ENCODE results near the gene MBOAT2. TPM values are rescaled to one million over a fixed set of nuclear protein-coding genes. Genes with fewer than 3 reads are reported as not detected.

MBOAT2 gene
- total and polyA plus RNA-seq, 2 of the 13 experiments (the other 11 are each of a cell fraction or from before 2014, with no cell fraction given), result 0.11 to 0.36 TPM

- TF ChIP-seq RXRB (CRISPR knock-in tag; IDR thresholded peaks at IDR 0.05; ENCODE audit: borderline replicate concordance) (0 out of 2 replicates have a peak, but pooled peaks have one; percentile 37), SOX6 (IDR thresholded peaks at IDR 0.05) (no peak), SOX6 (CRISPR knock-in tag; IDR thresholded peaks at IDR 0.05) (peak; percentile 66), SOX13 (IDR thresholded peaks at IDR 0.05) (peak; percentile 58), SOX13 (CRISPR knock-in tag; conservative IDR thresholded peaks at IDR 0.05 in 1 of 2, IDR thresholded peaks at IDR 0.05 in 1 of 2) (peak in 1 of 2 experiments; percentile 84; a peak in 2 of 4 replicates), POGK (CRISPR knock-in tag; conservative IDR thresholded peaks at IDR 0.05) (no peak), HBP1 (CRISPR knock-in tag; IDR thresholded peaks at IDR 0.05; ENCODE audit: low read depth) (no peak), PAXIP1 (CRISPR knock-in tag; conservative IDR thresholded peaks at IDR 0.05) (peak; percentile 61), GATAD2A (CRISPR knock-in tag; IDR thresholded peaks at IDR 0.05) (0 out of 2 replicates have a peak, but pooled peaks have one; percentile 38), RARA (CRISPR knock-in tag; IDR thresholded peaks at IDR 0.05) (peak; percentile 74), BCL6 (CRISPR knock-in tag; IDR thresholded peaks at IDR 0.05) (peak; percentile 98), ZSCAN5A (CRISPR knock-in tag; IDR thresholded peaks at IDR 0.05; ENCODE audit: borderline replicate concordance) (no peak), ARID5B (CRISPR knock-in tag; IDR thresholded peaks at IDR 0.05) (peak; percentile 69), ELF1 (CRISPR knock-in tag; IDR thresholded peaks at IDR 0.05) (no peak), MEF2D (CRISPR knock-in tag; IDR thresholded peaks at IDR 0.05) (no peak), SAP130 (CRISPR knock-in tag; IDR thresholded peaks at IDR 0.05; ENCODE audit: low read depth) (no peak)
Observed at GRCh38 chr2:8839189-8839965, 164.1 kb downstream of the MBOAT2 start (continued).

All from HepG2 (cell line).